ENCODE results near the gene OR52E2.
"Not testable (repeated sequence)": the region's sequence is repeated elsewhere in the genome, so short reads cannot be mapped to it uniquely, and the experiment has no call there.

Gene OR52E2

GRCh38 chr11:5059391-5059790 lies at the start of gene OR52E2:
OR52E2 (minus strand) TSS chr11:5059627; CDS start chr11:5059627, 0 bp downstream.
- DNase-seq, result no peak

- DNase-seq, result no peak
Observed at GRCh38 chr11:5107285-5107684, 47.9 kb upstream of the OR52E2 start.

GRCh38 chr11:5103066-5103465 lies 43.6 kb upstream of the OR52E2 start:
- no peak for DNase-seq

GRCh38 chr11:5102246-5102645 lies 42.8 kb upstream of the OR52E2 start:
- no peak for DNase-seq

- no peak for DNase-seq
Observed at GRCh38 chr11:5096011-5096410, 36.6 kb upstream of the OR52E2 start.

GRCh38 chr11:5092821-5093585 lies 33.6 kb upstream of the OR52E2 start:
- no peak for DNase-seq

- DNase-seq, result no peak
Observed at GRCh38 chr11:5090668-5091067, 31.2 kb upstream of the OR52E2 start.

GRCh38 chr11:5088556-5088955 lies 29.1 kb upstream of the OR52E2 start:
- DNase-seq, result no peak

- no peak for DNase-seq
Observed at GRCh38 chr11:5083602-5084001, 24.2 kb upstream of the OR52E2 start.

GRCh38 chr11:5081405-5081804 lies 22.0 kb upstream of the OR52E2 start:
- DNase-seq, result no peak

GRCh38 chr11:5071799-5072198 lies 12.4 kb upstream of the OR52E2 start:
- DNase-seq, result no peak

- DNase-seq, result no peak
Observed at GRCh38 chr11:5069272-5069671, 9.8 kb upstream of the OR52E2 start, which contains the start of gene OR52E1. OR52E1 (plus strand) TSS chr11:5069572.

GRCh38 chr11:5065027-5065426 lies 5.6 kb upstream of the OR52E2 start:
- no peak for DNase-seq

- DNase-seq, result not testable (repeated sequence)
Observed at GRCh38 chr11:5058679-5059078, 748 bp downstream of the OR52E2 start.

GRCh38 chr11:5046754-5047330 lies 12.6 kb downstream of the OR52E2 start:
- no peak for DNase-seq

- no peak for DNase-seq
Observed at GRCh38 chr11:5046226-5046625, 13.2 kb downstream of the OR52E2 start, which contains the start of gene OR52J3. OR52J3 (plus strand) TSS chr11:5046526; CDS start chr11:5046526, 0 bp downstream.

- DNase-seq, result no peak
Observed at GRCh38 chr11:5043380-5043779, 16.0 kb downstream of the OR52E2 start.

GRCh38 chr11:5042091-5042490 lies 17.3 kb downstream of the OR52E2 start:
- DNase-seq, result no peak

GRCh38 chr11:5040876-5041275 lies 18.6 kb downstream of the OR52E2 start:
- DNase-seq, result no peak

- no peak for DNase-seq
Observed at GRCh38 chr11:5038341-5038740, 21.1 kb downstream of the OR52E2 start.

- DNase-seq, result no peak
Observed at GRCh38 chr11:5037926-5038325, 21.5 kb downstream of the OR52E2 start.

- DNase-seq, result no peak
Observed at GRCh38 chr11:5036669-5037068, 22.8 kb downstream of the OR52E2 start.

- no peak for DNase-seq
Observed at GRCh38 chr11:5021996-5022395, 37.4 kb downstream of the OR52E2 start.

GRCh38 chr11:5013012-5013411 lies 46.4 kb downstream of the OR52E2 start:
- no peak for DNase-seq

GRCh38 chr11:5011254-5011653 lies 48.2 kb downstream of the OR52E2 start:
- DNase-seq, result no peak
